D341Med (cell line): Measurements from ENCODE around the gene RAB8B.

ENCODE experiments used
- DNase-seq: peaks from one replicate; pipeline ENCODE4 v3.0.0; 2012; ENCODE audit warnings: low spot score

Gene RAB8B

GRCh38 chr15:63313825-63314224 is 124.4 kb downstream of the RAB8B start:
- no peak for DNase-seq

DNA sequence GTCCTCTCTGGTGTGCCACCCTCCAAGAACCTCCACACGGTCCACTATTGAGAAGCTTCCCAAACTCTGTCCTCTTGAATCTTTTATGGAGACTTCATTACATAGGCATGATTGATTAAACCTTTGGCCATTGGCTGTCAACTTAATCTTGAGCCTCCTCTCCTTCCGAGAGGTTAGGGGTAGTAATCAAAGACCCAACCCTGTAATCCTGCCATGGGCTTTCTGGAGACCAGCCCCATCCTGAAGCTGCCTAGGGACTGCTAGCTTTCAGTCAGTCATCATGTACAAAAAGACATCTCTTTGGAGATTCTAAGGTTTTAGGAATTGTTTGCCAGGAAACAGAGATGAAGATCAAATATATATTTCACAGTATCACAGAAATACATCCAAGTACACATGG is 125.0 kb downstream of the RAB8B start:
- DNase-seq: no peak
